HG03457 (cell line): Measurements from ENCODE around the gene STRA6.
"Not testable (repeated sequence)": the region's sequence is repeated elsewhere in the genome, so short reads cannot be mapped to it uniquely, and the experiment has no call there.

Source experiments
- ATAC-seq: cut with Tn5 transposase; IDR thresholded peaks from one replicate; pipeline ENCODE4 v1.9.1; 2021; ENCODE audit warnings: moderate number of reproducible peaks; ENCODE audit not compliant: unreplicated experiment

STRA6 gene

GRCh38 chr15:74167891-74168331 is 34.7 kb downstream of the STRA6 start:
- ATAC-seq = no peak

DNA sequence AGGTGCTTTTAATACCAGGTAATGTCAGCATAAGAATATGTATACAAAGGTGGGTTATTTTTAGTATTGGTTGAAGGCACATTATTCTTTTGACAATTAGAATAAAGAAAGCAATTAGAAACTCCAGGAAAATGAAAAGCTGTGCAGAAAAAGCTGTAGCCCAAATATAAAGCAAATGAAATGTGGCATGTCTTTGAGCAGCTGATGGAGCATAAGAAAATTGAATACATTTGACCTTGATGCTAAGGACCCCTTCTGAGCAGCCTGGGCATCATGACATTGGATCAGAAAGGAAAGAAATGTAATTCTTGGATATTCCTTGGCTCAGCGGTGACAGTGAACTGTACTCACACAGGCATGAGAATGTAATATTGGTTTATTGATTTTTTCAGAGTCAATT is 37.1 kb downstream of the STRA6 start:
- no peak for ATAC-seq

DNA sequence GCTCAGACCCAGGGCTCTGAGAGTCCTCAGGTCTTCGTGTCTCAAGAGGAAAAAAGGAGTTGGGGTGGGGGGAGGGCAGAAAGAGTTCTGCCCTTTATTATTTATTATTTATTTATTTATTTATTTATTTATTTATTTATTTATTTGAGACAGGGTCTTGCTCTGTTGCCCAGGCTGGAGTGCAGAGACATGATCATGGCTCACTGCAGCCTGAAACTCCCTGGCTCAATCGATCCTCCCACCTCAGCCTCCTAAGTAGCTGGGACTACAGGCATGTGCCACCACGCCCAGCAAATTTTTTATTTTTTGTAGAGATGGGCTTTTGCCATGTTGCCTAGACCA is 40.4 kb downstream of the STRA6 start:
- not testable (repeated sequence) for ATAC-seq

GRCh38 chr15:74160390-74160789 is 42.2 kb downstream of the STRA6 start:
- not testable (repeated sequence) for ATAC-seq

GRCh38 chr15:74159773-74160172 is 42.8 kb downstream of the STRA6 start:
- ATAC-seq = no peak

DNA sequence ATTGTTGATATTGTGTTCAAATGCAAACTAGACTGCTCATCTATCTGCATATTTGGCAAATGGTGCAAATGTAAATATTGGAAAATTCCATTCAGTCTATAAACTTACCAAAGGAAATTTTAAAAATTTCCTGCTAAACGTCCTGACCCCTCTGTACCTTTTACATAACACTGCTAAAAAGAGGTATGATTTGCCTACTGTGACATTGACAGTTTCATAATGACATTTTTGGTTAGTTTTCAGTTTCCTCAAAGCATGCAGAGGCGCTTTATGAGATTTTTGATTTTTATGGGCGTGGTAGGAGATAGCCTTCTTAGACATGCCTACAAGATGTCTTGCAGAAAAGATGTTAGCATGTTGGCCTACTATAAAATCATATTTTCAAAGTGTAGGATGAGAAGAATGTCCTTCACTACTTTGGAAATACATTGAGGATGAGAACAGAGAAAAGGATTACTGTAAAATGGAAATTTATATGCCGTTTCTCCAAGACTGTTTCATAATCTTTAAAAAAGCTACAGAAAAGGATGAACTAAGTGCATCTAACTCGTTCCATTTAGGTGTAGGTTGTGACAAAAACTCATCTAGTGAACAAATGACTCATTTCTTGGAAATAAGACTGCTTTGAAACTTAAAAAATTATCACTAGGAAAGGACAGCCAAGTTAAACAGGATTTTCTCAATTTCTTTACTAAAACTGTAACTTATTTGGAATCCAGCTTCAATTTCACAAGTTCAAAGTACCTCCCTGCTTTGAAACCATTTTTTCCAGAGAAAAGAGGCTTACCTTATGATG is 43.5 kb downstream of the STRA6 start:
- ATAC-seq = no peak

GRCh38 chr15:74157868-74158827 is 44.4 kb downstream of the STRA6 start:
- ATAC-seq = no peak

- ATAC-seq = no peak
Observed at GRCh38 chr15:74156678-74157411, 45.7 kb downstream of the STRA6 start.

GRCh38 chr15:74155766-74156417 is 46.7 kb downstream of the STRA6 start:
- no peak for ATAC-seq

DNA sequence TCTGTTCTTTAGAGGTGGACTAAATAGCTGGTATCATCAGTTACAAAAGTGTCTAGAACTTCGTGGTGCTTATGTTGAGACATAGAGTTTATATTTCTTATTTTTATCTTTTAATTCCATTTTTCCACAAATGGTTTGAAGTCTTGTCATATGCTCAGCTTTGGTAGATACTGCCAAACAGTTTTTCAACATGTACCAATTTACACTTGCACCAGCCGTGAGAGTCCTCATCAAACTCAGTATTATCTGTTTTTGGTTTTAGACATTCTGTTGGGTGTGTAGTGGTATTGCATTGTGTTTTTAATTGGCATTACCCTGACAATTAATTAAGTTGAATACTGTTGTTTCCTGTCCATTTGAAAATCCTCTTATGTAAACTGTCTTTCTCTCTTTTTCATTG is 55.5 kb downstream of the STRA6 start:
- ATAC-seq = no peak

DNA sequence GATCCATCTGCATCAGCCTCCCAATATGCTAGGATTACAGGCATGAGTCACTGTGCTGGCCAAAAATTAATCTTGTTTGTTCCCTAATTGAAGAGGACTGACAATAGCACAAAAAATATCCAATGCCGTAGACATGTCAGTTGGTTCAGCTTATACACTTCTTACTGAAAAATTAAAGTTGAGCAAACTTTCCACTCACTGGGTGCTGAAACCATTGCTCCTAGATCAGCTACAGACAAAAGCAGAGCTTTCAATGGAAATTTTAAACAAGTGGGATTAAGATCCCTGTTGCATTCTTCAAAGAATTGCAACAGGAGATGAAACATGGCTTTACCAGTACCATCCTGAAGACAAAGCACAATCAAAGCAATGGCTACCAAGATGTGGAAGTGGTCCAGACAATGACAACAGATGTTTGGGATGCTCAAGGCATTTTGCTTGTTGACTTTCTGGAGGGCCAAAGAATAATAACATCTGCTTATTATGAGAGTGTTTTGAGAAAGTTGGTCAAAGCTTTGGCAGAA is 56.2 kb downstream of the STRA6 start:
- no peak for ATAC-seq

DNA sequence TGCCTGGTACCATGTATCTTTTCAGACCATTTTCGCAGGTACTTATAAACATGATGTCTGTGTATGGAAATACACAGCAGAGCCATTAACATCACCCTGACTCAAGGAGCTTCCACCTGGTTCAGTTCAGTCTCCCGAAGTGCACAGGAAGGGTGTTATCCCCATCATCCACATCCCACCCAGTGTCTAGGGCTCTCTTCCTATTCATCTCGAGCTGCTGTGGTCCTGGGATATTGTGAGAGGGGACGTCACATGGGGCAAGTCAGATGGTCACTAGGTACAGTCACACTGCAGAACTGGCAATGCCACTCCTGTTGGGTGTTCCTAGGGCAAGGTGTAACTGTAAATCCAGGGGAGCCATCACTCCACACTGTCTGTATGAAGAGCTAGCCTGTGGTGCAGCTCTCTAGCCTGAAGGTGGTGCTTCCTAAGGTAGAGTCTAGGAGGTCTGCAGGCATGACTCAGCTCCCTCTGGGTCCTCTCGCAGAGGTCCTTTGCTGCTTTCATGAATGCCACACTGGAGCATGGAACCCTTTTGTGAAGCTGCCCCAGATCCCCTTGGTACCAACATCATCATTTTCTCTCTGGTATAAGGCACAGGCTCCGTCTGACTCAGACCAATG is 58.3 kb downstream of the STRA6 start:
- no peak for ATAC-seq

GRCh38 chr15:74141591-74141990 is 61.0 kb downstream of the STRA6 start:
- ATAC-seq = no peak

DNA sequence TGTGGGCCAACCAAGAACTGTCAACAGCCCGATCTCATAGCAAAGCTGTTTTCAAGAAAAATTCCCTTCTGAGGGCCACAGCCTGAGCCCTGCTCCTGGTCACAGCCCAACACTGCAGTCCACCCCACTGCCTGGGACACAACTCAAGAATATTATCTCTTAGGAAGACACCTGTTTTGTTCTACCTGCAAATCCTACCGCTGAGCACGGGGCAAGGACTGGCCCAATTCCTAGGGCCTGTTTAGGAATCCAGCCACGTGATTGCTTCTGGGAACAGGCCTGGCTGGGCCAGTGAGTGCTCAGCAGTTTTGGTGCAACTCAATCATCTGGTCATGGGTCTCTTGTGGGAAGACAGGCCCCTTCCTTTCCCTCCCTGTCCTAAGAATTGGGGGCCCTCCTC is 63.9 kb downstream of the STRA6 start:
- no peak for ATAC-seq

- ATAC-seq = no peak
Observed at GRCh38 chr15:74137537-74137894, 65.1 kb downstream of the STRA6 start.

- no peak for ATAC-seq
Observed at GRCh38 chr15:74136814-74137536, 65.6 kb downstream of the STRA6 start.

DNA sequence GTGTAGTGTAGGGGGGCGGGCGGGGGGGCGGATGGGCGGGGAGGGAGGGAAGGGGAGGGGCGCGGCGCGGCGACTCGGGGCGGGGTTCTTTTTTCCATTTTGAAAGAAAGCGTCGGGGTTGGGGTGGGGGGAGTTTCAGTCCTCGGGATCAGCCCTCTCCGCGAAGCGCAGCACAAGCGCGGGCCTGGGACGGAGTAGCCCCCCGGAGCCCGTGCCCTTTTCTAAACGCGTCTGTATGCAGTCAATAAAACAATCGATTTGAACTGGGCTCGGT is 66.1 kb downstream of the STRA6 start:
- ATAC-seq = no peak

DNA sequence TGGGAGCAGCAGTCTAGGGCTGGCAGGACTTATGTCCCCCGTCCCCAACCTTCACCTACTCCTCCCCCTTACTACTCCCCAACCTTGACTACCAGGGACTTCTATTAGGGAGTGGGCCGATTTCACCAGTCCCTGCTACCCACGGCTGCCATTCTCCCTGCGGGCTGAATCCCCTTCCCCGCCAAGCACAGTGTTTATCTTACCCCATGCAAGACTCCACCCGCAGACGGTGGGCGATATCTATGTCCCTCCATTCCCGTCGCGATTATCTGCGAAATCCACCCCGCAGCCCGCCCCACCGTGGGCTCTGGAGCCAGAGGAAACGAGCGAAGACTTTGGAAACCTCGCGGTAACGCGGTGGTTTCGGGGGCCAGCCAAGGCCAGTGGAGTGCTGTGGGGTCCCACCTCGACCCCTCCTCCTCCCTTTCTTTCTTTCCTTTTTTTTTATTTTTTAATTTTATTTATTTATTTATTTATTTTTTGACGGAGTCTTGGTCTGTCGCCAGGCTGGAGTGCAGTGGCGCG is 67.5 kb downstream of the STRA6 start:
- ATAC-seq = no peak

DNA sequence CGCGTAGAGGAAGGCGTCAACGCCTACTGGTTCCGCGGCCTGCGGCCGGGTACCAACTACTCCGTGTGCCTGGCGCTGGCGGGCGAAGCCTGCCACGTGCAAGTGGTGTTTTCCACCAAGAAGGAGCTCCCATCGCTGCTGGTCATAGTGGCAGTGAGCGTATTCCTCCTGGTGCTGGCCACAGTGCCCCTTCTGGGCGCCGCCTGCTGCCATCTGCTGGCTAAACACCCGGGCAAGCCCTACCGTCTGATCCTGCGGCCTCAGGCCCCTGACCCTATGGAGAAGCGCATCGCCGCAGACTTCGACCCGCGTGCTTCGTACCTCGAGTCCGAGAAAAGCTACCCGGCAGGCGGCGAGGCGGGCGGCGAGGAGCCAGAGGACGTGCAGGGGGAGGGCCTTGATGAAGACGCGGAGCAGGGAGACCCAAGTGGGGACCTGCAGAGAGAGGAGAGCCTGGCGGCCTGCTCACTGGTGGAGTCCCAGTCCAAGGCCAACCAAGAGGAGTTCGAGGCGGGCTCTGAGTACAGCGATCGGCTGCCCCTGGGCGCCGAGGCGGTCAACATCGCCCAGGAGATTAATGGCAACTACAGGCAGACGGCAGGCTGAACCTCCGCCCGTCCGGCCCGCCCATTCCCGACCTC is 68.1 kb downstream of the STRA6 start:
- ATAC-seq = no peak
